Stimulated activated CD4-positive, alpha-beta T cell treated with anti-CD3 and anti-CD28 coated beads, Interleukin-4, amount 100 ng/mL, for 48 hours (primary cell): ENCODE data around the gene ADARB1.

Experiments used
- DNase-seq, 2 donors: peaks; one replicate each; pipeline ENCODE4 v3.0.0-alpha.2; 2020; ENCODE audit warnings: low read depth in 2 of 2

The ADARB1 gene

DNA sequence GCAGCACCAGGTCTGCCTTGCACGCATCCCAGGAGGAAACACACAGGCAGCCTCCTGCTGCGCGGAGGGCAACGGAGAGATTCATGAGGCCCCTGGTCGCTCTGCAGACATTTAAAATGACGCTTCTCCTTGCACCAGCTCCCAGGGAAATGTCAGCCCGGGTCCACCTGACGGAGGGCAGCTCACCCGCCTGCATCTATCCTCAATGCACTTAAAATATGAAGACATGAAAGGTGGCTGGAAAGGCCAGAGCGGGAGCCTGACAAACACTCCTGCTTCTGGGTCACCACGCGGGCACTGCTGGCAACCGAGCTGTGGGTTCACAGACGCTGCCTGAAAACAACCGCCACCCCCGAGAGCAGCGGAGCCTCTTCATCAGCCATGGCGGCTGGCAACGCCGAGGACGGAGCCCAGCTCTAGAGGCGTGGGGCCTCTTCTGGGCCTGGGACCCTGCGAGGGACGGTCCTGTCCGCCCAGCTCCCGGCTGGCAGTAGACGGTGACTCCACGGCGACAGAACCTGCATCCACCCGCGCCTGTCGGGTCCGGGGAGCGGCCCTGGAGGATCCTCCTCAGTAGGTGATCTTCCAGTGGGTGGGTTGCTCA, 190.6 kb downstream of the ADARB1 start:
- no peak for DNase-seq

DNA sequence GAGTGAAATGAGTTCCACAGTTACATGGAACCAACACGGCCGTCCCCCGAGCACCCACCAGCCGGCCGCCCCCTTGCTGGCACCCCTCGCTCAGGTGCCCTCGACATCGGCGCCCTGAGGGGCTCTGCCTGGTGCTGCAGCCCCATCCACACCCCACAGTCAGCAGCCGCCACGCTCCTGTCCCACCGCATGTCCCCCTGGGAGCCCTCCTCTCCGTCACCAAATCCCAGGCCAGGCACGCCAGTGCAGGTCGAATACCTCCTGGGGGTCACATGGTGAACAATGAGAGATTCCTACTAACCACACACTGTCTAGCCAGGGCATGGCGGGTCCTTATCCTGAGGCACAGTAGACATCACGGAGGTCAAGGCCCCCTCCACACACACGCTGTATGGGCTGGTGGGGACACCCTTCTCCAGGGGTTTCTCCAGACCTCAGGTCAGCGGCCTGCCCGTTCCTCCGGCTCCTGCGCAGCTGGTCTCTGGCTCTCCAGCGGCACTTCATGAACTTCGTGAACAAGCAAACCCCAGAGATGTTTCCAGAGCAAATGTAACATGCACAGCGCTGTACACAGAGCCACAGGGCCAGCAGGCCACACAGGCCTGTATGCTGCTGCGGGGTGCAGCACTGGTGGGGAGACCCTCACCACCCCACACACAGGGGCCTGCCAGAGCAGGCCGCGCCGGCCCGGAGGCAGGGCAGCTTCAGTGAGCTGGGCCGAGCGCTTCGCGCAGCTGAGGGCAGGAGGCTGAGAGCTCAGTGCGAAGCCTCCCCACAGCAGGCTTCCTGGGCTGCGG, 191.5 kb downstream of the ADARB1 start:
- DNase-seq = no peak

DNA sequence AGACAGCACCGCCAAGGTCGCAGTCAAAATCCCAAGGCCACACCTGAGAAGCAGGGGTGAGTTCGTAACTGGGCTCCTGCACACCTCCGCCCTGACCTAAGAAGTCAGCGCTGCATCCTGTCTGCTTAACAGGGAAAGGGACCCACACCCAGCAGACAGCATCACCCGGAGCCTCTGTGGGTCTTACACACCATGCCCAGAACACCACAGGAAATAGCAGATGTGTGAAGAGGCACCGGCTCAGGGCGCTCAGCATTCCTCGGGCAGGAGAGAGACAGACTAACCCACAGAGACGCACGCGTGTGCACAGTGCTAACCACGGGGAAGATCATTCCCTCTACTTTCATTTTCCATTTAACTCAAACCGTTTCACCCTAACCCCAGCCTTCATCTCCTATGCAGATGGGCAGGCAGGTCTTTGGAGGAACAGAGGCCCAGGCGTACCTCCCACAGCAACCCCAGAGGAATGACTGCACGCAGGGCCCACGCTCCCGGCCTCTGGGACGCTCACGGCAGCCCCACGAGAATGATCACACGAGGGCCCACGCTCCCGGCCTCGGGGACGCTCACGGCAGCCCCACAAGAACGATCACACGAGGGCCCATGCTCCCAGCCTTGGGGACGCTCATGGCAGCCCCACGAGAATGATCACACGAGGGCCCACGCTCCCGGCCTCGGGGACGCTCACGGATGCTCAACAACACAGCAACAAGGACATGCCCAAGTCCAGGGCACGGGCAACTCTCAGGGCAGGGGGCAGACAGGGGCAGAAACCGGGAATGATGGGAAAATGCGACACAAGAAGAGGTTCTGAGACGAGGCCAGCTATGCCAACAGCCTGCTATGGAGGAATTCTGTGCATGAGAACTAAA, 192.4 kb downstream of the ADARB1 start:
- peak in 1 of 2 donors; percentile 34 for DNase-seq

DNA sequence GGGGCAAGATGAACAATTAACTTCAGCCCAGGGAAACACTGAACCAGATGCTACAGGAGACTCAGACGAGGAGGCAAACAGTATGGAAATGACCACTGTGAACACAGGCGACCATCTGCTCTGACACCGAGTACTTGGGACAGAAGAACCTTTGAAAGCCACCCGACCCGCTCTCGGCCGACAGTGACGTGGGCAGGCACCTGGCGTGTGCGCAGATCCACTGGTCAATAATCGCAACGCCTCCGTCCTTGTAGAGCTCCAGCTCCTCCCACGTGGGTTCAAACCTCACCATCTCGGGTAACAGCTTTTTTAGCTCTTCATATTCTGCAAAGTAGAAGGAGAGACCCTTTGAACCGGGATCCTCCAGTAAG, 193.0 kb downstream of the ADARB1 start:
- no peak for DNase-seq

DNA sequence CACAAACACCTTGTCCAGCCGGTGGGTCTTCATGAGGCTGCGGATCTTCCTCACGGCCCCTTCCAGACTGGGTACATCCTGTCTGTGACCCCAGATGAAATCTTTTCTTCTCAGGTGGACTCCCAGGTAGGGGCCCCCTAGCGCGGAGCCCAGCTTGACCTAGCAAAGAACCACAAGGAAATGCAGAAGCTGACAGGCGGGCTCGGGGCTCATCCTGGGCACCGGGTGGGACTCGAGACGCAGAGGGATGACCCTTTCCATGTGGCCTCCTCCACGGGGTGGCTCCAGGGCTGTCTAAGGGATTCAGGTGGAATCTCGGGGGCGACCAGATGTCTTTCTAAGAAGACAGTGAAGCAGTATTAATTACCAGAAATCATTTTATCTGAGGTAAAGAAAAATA, 195.5 kb downstream of the ADARB1 start:
- no peak for DNase-seq

DNA sequence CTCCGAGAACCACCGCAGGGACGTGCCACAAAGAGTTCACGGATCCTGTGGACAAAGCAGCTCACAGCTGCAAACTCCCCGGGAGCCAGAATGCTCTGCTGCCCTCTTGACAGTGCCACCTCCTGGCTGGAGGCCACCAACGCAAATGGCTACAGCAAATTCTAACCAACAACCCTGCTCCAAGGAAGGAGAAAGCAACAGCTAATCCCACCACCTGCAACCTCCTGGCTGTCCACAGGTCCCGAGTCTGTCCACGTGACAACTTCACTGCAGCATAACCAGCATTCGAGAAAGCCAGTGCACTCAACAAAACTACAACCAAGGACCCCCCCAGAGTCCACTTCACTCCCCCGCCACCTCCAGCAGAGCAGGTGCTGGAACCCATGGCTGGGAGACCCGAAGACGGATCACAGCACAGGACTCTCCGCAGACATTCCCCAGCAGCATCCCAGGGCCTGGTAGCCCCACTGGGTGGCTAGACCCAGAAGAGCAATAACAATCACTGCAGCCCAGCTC, 196.0 kb downstream of the ADARB1 start:
- no peak for DNase-seq
